ENCODE results near the gene PPFIA1. TPM values are rescaled to one million over a fixed set of nuclear protein-coding genes. Genes with fewer than 3 reads are reported as not detected.

Gene PPFIA1
- total RNA-seq, 2 donors from 2014 or later = 47.8 to 82.9 TPM

GRCh38 chr11:70323806-70324205 lies 53.3 kb downstream of the PPFIA1 start:
- H3K4me1 ChIP-seq (ENCODE audit: control insufficient read depth in 1 of 2, low read depth in 2 of 2) = peaks cover 0 to 10% of the 10 kb centered on the region in 2 donors
- H3K36me3 ChIP-seq = peaks cover 7% of the 10 kb centered on the region
- TF ChIP-seq CTCF (IDR thresholded peaks at IDR 0.05) = no peak
- no peak for ATAC-seq (ENCODE audit: insufficient number of reproducible peaks, low FRiP score, low read depth)
- no peaks in the 10 kb centered on the region for H3K27me3 ChIP-seq (replicated peaks; ENCODE audit: insufficient read depth)
- DNase-seq (ENCODE audit: low spot score) = no peak
- no peaks in the 10 kb centered on the region for H3K9me3 ChIP-seq
- H3K27ac ChIP-seq = no peak overlapping the region
- H3K4me3 ChIP-seq = no peak overlapping the region

- Histone ChIP-seq H3K27me3 (replicated peaks; ENCODE audit: insufficient read depth) (no peaks in the 10 kb centered on the region), H3K4me3 (no peak overlapping the region), H3K9me3 (no peaks in the 10 kb centered on the region), H3K4me1 (ENCODE audit: control insufficient read depth in 1 of 2, low read depth in 2 of 2) (peaks cover 0 to 10% of the 10 kb centered on the region in 2 donors), H3K27ac (no peak overlapping the region), H3K36me3 (peaks cover 7% of the 10 kb centered on the region)
- ATAC-seq (ENCODE audit: insufficient number of reproducible peaks, low FRiP score, low read depth) (no peak), DNase-seq (ENCODE audit: low spot score) (no peak)
- no peak for TF ChIP-seq CTCF (IDR thresholded peaks at IDR 0.05)
These were observed 54.1 kb downstream of the PPFIA1 start for GRCh38 chr11:70324376-70325115.

GRCh38 chr11:70325824-70326223 lies 55.3 kb downstream of the PPFIA1 start:
- H3K4me3 ChIP-seq = peak overlapping the region; percentile 9
- no peak for TF ChIP-seq CTCF (IDR thresholded peaks at IDR 0.05)
- H3K4me1 ChIP-seq (ENCODE audit: control insufficient read depth in 1 of 2, low read depth in 2 of 2) = peaks cover 0 to 10% of the 10 kb centered on the region in 2 donors
- no peaks in the 10 kb centered on the region for H3K27me3 ChIP-seq (replicated peaks; ENCODE audit: insufficient read depth)
- DNase-seq (ENCODE audit: low spot score) (no peak), ATAC-seq (ENCODE audit: insufficient number of reproducible peaks, low FRiP score, low read depth) (no peak)
- H3K27ac ChIP-seq = peak overlapping the region in 1 of 2 donors; percentile 45
- no peaks in the 10 kb centered on the region for H3K9me3 ChIP-seq
- H3K36me3 ChIP-seq = peaks cover 10% of the 10 kb centered on the region

GRCh38 chr11:70326365-70326811 lies 55.9 kb downstream of the PPFIA1 start:
- ATAC-seq (ENCODE audit: insufficient number of reproducible peaks, low FRiP score, low read depth) (peak; percentile 75), DNase-seq (ENCODE audit: low spot score) (no peak)
- TF ChIP-seq CTCF (IDR thresholded peaks at IDR 0.05) = no peak
- H3K36me3 ChIP-seq = peaks cover 15% of the 10 kb centered on the region
- peak overlapping the region; percentile 4 to 45 for H3K27ac ChIP-seq
- H3K27me3 ChIP-seq (replicated peaks; ENCODE audit: insufficient read depth) = no peaks in the 10 kb centered on the region
- H3K4me3 ChIP-seq = peak overlapping the region; percentile 9
- H3K4me1 ChIP-seq (ENCODE audit: control insufficient read depth in 1 of 2, low read depth in 2 of 2) = peaks cover 0 to 10% of the 10 kb centered on the region in 2 donors
- H3K9me3 ChIP-seq = no peaks in the 10 kb centered on the region

GRCh38 chr11:70326833-70327232 lies 56.3 kb downstream of the PPFIA1 start:
- DNase-seq (ENCODE audit: low spot score) (no peak), ATAC-seq (ENCODE audit: insufficient number of reproducible peaks, low FRiP score, low read depth) (no peak)
- H3K27ac ChIP-seq = peak overlapping the region; percentile 4 to 45
- no peak for TF ChIP-seq CTCF (IDR thresholded peaks at IDR 0.05)
- H3K36me3 ChIP-seq = peaks cover 15% of the 10 kb centered on the region
- no peaks in the 10 kb centered on the region for H3K9me3 ChIP-seq
- no peaks in the 10 kb centered on the region for H3K27me3 ChIP-seq (replicated peaks; ENCODE audit: insufficient read depth)
- H3K4me1 ChIP-seq (ENCODE audit: control insufficient read depth in 1 of 2, low read depth in 2 of 2) = peaks cover 0 to 10% of the 10 kb centered on the region in 2 donors
- peak overlapping the region; percentile 9 for H3K4me3 ChIP-seq

Measured in thoracic aorta (tissue), 2 donors.